Coronary artery (tissue), 2 donors: Measurements from ENCODE around the gene CENPM.
A peak's percentile ranks its signal among the peaks of the same experiment; 100 is the strongest.

Source experiments
- DNase-seq: peaks from one replicate; pipeline ENCODE4 v3.0.0-alpha.2; 2017; ENCODE audit warnings: low spot score
- H3K27ac ChIP-seq, 2 donors: fragments of 200-600 bp; sonication (generic); one replicate each; pipeline ENCODE4 v1.5.1; 2016 to 2019
- H3K4me3 ChIP-seq: fragments of 200-600 bp; sonication (generic); 2 replicates; pipeline ENCODE4 v1.5.1; 2016; ENCODE audit warnings: mild to moderate bottlenecking, moderate library complexity
- TF ChIP-seq, protein P1 (sequence below): fragments of 200-600 bp; sonication (generic); IDR thresholded peaks from one replicate; pipeline ENCODE4 v1.5.1; 2019; ENCODE audit warnings: antibody characterized with exemption

The CENPM gene

DNA sequence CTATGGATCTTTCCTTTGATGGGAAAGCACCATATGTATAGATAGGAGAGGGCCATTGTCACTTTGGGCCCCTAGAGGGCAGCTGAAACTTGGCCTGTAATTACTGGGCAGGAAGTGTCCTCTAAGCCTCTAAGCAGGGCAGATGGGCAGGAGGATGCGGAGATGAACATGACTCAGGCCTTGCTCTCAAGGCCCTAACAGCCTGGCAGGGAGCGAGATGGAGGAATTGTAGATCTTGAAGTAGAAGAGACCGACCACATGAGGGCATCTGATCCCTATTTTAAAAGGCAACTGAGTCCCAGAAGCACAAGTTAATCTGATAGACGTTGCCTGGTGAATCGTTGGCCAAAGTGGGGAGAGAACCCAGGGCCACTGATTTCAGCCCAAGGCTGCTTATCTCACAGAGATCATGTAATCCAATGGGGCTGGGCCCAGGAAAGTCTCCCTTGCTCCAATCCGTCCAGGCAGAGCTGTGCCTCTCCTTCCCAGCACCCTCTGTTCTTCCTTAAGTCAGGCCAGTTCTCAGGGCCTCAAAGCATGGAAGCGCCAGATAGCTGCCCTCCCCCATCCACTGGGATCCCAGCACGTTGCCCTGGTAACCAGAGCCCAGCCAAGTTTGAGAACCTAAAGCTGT lies 19.8 kb upstream of the CENPM start:
- H3K27ac ChIP-seq = no peak overlapping the region
- H3K4me3 ChIP-seq = no peak overlapping the region
- no peak for DNase-seq
- TF ChIP-seq, protein P1, sequence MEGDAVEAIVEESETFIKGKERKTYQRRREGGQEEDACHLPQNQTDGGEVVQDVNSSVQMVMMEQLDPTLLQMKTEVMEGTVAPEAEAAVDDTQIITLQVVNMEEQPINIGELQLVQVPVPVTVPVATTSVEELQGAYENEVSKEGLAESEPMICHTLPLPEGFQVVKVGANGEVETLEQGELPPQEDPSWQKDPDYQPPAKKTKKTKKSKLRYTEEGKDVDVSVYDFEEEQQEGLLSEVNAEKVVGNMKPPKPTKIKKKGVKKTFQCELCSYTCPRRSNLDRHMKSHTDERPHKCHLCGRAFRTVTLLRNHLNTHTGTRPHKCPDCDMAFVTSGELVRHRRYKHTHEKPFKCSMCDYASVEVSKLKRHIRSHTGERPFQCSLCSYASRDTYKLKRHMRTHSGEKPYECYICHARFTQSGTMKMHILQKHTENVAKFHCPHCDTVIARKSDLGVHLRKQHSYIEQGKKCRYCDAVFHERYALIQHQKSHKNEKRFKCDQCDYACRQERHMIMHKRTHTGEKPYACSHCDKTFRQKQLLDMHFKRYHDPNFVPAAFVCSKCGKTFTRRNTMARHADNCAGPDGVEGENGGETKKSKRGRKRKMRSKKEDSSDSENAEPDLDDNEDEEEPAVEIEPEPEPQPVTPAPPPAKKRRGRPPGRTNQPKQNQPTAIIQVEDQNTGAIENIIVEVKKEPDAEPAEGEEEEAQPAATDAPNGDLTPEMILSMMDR = no peak

DNA sequence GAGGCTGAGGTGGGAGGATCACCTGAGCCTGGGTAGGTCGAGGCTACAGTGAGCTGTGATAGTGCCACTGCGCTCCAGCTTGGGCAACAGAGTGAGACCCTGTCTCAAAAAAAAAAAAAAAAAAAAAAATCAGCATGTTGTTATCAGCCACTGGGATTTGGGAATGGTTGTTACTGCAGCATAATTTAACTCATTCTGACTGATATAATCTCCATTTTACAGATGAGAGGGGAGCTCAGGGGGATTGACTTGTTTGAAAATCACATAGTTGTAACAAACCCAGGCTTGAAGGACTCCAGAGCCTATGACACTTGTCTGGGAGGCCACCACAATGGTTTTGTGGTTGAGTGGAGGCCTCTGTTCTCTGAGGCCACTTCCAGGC lies 19.3 kb upstream of the CENPM start:
- DNase-seq = no peak
- TF ChIP-seq, protein P1 = no peak
- H3K4me3 ChIP-seq = no peak overlapping the region
- H3K27ac ChIP-seq = no peak overlapping the region

DNA sequence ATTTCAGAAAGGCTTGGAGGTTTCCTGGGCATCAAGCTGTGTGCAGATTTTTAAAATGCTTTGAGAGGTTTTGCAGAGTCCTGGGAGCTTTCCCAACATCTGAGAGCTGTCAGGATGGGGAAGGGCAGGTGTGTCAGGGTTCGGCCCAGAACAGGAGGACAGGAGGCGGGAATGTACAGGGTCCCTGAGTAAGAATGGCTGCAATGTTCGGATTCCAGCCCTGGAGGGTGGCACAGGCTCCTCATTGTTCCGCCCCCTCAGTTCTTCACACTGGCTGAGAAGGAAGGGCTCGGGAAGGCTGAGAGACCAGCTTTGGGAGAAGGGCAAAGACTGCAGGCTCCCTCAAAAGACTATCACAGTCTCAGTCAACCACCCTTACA lies 17.1 kb upstream of the CENPM start:
- DNase-seq = no peak
- TF ChIP-seq, protein P1 = no peak

DNA sequence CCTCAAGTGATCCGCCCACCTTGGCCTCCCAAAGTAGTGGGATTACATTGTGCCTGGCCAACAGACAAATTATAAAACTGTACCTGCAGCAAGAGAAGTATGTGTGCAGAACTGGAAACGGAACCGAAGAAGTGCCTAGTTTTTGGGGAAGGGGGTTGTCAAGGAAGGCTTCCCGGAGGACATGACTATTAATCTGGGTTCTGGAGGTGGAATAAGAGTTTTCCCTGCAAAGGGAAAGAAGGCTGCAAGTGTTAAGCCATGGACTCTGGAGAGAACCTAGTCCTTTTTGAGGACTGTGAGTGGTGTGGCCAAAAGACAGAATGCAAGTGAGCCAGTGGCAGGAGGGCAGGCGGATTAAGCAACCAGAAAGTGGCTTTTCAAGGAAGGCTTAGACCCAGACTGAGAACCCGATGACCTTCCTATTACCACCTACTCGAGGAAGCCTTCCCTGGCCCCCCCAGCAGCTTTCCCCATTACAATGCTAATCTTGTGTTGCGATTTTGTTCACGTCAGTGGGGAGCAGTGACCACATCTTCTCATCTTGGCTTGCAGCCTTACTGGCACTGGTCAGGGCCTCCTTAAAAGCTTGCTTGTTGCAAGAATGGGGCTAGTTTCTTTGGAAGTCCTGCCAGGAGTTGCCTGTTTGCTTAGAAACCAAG lies 16.6 kb upstream of the CENPM start:
- H3K27ac ChIP-seq = no peak overlapping the region
- no peak overlapping the region for H3K4me3 ChIP-seq
- TF ChIP-seq, protein P1 = no peak
- DNase-seq = no peak

More for the DNA sequence above, 17.1 kb upstream of the CENPM start:
- no peak overlapping the region for H3K27ac ChIP-seq
- no peak overlapping the region for H3K4me3 ChIP-seq

DNA sequence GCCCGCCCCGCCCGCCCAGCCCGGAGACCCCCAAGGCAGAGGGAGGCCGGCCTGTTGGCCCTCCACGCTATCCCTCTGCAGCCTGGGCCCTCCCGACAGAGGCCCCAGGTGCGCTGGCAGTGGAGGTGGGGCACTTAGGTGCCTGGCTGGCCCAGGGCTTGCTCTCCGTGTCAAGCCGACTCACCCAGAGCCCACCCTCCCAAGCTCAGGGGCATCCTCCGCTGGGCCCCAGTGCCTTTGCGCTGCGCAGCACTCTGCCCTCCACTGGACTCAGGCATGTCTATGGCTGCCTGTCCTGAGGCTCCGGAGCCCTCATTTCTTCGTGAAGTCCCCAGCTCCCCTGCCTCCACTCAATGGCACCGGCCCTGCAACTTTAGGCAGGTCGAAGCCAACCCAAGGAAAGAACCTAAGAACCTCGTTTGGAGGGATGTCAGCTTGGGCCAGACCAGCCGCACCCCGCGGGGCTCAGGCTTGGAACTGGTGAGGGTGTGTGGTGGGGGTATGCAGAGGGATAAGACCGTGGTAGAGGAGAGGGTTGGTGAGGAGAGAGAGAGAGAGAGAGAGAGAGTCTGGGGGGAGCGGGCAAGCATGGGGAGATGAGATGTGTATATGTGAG lies 11.1 kb upstream of the CENPM start:
- Histone ChIP-seq H3K4me3 (peak overlapping the region; percentile 60), H3K27ac (no peak overlapping the region)
- TF ChIP-seq, protein P1 = no peak
- DNase-seq = no peak

DNA sequence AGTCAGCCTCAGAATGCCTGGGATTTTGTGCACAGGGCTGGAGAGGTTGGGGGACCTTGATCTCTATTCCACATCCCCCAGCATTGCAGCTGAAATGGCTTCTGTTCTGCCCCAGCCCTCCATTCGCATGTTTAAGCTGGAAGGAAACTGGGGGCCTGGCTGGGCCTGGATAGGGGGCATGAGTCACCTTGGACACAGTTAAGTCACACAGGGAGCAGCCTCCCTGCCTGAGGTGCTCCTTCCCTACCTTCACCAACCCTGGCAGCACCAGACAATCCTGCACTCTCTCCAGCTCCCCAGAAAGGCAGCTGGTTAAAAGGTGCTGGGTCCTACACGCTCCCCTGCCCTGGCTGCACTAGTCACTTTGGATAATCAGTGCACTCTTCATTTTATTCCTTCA lies 5.8 kb upstream of the CENPM start:
- DNase-seq = no peak
- H3K27ac ChIP-seq = no peak overlapping the region
- TF ChIP-seq, protein P1 = no peak
- no peak overlapping the region for H3K4me3 ChIP-seq
